DMS 273 (cell line): ENCODE results near the gene FZD2.
"Not testable (repeated sequence)": the region's sequence is repeated elsewhere in the genome, so short reads cannot be mapped to it uniquely, and the experiment has no call there.

Source experiments
- DNase-seq: peaks from one replicate; lab custom pipeline; 2025; ENCODE audit not compliant: unreplicated experiment; lab: John Stamatoyannopoulos, UW

Gene FZD2

GRCh38 chr17:44556832-44557606 is at the start of gene FZD2:
FZD2 (plus strand) TSS chr17:44557484; CDS start chr17:44557689, 205 bp downstream.
- DNase-seq: peak; percentile 96

DNA sequence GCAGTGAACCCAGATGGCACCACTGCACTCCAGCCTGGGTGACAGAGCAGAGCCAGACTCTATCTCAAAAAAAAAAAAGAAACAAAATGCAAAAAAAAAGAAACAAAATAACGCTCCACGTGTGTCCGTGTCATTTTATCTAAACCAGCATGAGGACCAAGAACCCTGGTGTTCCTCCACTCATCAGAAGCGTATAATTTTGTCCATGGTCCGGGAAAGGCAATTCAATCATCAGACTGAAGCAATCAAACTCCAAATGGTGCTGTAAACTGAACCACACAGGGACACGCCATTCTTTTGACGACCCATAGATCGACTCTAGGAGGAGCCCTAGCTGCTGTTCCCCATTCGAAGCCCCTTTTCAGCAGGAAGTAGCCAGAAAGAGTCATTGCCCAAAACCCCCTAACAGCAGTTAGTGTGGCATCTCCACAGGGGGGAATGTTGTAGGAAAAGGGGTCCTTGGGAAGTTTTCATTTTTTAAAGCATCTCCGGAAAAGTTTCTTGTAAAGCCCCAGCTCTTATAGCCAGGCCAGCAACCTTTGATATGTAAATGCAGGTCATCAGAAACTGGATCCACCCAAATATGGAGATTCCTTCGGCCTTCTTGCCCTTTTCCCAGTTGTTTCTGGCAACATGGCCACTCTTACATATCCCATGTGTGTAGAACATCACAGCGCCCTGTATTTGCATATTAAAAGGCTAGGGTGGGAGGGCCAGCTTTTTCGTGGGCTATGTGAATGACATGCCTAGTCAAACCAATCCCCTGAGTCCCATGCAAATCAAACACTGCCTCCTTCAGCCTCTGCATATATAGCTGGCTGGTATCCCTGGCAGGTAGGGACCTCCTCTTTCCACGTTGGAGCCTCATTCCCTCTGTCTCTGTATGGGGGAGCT is 45.8 kb upstream of the FZD2 start:
- DNase-seq: peak; percentile 71

DNA sequence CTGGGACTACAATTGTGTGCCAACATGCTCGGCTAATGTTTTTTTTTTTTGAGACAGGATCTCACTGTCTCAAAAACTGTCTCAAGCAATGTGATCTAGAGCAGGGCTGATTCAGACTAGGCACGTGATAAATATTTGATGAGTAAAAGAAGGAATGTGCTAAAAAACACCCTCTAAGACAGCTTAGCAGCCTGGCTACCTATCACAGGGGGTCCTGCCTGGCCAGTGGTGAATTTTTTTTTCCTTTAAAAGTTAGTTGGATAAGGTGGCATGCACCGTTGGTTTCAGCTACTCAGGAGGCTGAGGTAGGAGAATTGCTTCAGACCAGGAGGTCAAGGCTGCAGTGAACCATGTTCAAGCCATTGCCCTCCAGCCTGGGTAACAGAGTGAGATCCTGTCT is 39.3 kb upstream of the FZD2 start:
- no peak for DNase-seq

- DNase-seq: peak; percentile 75
Measured at GRCh38 chr17:44522883-44523671, 34.2 kb upstream of the FZD2 start.

DNA sequence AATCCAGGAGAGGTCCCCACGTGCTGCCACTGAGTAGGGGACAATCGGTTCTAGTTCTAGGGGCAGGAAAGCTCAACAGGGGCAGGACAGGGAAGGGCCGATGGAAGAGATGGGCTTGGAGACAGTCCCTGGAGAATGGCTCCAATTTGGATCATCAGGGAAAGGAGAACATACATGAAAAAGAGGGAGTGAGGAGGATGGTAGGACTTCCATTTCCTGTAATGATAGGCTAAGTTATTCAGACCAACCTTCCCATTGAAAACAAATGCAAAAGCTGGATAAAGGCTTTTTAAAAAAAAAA is 33.7 kb upstream of the FZD2 start:
- DNase-seq: no peak

- DNase-seq: no peak
Measured at GRCh38 chr17:44527102-44527501, 30.2 kb upstream of the FZD2 start.

DNA sequence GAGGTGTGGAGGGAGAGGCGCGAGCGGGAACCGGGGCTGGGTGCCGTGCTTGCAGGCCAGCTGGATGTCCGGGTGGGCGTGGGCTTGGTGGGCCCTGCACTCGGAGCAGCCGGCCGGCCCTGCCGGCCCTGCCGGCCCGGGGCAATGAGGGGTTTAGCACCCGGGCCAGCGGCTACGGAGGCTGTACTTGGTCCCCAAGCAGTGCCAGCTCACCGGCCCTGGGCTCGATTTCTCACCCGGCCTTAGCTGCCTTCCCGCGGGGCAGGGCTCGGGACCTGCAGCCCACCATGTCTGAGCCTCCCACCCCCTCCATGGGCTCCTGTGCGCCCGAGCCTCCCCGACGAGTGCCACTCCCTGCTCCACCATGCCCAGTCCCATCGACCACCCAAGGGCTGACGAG is 29.3 kb upstream of the FZD2 start:
- no peak for DNase-seq

GRCh38 chr17:44529864-44530263 is 27.4 kb upstream of the FZD2 start:
- no peak for DNase-seq

DNA sequence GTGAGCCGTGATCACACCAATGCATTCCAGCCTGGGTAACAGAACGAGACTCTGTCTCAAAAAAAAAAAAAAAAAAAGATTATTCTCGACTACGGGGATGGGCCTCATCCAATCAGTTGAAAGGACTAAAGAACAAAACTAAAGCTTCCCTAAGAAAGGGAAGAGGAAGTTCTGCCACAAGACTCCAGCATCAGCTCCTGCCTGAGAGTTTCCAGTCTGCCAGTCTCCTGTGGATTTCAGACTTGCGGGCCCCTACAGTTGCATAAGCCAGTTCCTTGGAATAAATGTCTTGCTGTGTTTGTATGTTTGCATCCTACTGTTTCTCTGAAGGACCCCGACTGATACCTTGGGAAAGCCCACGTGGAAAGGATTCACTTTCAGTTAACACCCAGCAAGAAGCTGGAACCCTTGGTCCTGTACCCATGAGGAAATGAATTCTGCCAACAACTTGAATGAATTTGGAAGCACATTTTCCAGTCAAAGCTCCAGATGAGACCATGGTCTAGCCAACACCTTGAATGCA is 26.3 kb upstream of the FZD2 start:
- DNase-seq: no peak

DNA sequence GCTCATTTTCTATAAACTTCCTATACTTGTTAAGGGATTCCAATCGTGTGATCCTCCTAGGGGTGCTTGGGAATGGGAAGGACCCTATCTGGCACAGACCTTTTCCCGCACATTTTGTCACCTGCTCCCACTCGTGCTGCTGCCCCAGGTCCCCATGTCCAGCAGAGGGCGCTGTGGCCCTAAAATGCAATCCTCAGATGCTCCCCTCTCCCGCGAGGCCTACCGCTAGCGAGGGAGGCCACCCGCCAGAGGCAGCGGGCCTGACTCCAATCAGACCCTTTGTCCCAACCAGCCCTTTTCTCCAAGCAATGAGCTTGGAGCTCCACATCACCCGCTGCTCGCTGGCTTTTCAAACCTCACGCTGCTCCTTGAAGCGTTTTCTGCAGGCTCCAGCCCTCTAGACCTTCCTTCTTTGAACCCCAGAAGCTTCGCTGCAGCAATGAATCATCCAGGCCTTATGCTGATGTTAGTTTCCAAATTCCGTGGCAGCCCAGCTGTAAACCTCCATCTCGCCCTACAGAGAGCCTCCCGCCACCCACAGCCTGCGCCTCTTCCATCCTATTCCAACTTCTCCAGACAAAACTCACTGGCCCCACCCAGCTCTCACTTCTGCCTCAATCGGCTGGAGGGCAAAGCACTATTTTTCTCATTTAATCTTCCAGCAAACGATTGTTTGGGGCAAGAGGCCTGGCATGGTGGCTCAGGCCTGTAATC is 23.6 kb upstream of the FZD2 start:
- peak; percentile 95 for DNase-seq

DNA sequence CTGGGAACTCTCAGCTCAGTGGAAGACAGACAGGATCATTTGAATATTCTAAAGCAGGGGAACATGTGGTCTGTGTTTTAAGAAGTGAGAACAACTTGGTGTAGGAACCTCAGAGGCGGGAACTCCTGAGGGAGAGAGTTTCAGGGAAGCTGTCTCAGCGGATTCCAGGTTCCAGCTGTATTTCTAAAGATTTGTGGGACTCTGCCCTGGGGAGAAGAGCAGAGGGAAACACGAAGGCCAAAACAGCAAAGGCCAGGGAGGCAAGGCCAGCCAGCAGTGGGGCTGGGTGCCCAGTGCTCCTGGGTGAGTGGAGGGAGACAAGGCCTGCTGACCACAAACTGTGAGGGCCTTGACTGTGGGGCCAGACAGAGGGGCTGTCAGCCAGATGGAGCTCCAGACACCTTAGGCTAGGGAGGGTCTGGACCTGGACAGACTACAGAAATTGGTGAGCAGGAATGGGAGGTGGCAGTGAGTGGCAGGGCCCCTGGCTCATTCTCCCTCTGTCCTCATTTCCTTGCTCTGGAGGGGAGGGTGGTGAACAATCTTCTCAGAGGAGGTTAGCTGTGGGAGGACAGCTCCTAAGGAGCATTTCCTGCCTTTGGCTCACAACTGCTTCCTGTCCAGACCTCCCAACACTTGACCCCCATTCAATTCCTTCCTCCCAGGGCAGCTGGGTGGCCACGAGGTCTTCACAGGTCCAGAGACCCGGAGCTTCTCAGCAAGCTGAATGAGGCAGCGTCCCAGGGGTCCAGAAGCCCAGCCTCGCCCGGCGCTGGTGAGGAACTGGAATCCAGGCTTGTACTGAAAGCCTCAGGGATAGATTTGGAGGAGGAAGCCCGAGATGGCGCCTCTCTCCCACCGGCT is 21.0 kb upstream of the FZD2 start:
- no peak for DNase-seq

DNA sequence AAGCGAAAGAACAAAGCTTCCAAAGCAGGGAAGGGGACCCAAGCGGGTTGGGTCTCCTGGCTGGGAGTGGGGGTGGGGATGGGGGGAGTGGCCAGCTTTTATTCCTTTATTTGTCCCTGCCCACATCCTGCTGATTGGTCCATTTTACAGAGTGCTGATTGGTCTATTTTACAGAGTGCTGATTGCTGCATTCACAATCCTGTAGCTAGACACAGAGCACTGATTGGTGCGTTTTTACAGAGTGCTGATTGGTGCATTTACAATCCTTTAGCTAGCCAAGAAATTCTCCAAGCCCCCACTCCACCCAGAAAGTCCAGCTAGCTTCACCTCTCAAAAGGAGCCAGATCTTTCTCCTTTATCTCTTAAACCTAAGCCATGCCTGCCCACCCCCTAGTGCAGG is 19.4 kb upstream of the FZD2 start:
- DNase-seq: not testable (repeated sequence)

GRCh38 chr17:44539673-44540072 is 17.6 kb upstream of the FZD2 start:
- DNase-seq: no peak

- no peak for DNase-seq
Measured at GRCh38 chr17:44540246-44541084, 16.8 kb upstream of the FZD2 start.

DNA sequence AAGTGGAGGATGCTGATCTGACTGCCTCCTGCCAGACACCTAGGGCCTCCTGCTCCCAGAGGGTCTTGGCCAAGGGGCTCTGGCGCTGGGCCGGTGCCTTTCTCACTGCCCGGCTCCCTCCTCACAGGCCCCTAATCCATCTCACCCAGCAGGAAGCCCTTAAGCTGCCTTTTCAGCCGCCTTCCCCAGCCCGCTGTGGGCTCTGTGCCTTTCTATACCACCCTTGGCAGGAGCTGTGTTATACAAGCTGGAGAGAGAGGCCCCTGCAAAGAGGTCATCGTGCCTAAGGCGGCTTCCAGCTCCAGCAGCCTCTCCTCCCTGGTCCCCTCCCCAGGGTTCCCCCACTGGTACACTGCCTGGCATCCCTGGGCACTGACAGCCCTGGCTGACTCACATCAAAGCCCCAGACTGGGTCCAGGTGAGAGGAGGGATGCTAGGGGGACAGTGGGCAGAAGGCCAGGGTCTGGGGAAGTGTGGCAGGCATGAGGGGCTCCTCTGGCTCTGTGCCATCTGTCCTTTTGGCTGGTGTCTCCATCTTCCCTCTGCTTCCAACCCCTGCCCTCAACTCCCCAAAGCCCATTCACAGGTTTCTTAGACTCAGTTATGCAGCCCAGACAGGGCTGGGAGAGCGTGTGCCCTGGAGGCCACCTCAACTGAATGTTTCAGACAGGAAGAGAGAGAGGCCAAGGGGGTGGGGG is 15.3 kb upstream of the FZD2 start:
- no peak for DNase-seq

- DNase-seq: no peak
Measured at GRCh38 chr17:44543213-44543904, 13.9 kb upstream of the FZD2 start.

DNA sequence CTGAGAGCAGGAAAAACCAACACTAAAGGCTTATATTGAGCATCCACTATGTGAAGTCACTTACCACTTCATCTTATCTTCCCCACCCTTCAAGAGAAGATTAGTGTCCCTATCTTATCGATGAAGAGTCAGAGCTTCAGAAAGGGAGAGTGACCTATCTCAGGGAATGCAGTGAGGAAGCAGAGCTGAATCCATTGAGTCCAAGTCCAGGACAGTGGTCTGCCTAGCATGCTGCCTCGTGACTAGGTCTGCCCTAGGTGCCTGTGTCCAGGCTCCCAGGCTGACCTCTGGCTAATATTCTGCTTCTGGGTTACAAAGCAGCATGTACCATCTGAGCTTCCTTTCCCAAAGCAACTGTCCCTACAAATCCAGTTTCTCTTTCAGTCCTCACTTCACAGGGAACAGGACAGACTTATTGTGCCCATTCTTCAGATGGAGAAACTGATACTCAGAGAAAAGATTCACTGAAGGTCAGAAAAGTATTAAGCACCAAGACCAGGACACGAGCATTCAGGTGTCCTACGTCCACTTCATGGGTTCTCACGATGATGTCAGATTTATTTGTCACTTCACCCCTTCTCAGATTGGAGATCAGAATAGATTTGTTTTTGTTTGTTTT is 13.3 kb upstream of the FZD2 start:
- no peak for DNase-seq
